ENCODE results near the gene TMEM272.

DNA sequence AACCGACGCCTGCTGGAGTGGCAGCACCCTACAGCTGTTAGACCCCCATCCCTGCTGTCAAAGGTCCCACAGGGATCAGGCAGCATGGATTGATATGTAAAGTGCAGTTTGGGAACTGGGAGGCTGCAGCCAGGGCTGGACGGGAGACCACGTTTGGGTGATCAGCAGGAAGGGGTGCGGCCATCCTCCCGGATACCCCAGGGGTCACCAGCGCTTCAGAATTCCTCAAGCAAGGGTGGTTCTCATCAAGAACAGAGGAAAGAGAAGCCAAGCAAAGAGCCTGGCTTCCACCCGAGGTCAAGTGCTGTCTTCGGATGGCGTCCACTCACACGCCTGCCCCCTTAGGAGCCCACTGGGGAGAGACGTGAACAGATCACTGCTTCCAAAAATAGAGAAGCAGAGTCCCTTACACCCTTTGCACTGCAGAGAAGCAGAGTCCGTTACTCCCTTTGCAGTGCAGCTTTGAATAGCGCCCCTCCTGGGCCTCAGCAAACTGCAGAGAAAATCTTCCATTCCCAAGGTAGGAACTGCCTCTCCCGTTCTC, 76.5 kb downstream of the TMEM272 start:
- TF ChIP-seq, protein P1, sequence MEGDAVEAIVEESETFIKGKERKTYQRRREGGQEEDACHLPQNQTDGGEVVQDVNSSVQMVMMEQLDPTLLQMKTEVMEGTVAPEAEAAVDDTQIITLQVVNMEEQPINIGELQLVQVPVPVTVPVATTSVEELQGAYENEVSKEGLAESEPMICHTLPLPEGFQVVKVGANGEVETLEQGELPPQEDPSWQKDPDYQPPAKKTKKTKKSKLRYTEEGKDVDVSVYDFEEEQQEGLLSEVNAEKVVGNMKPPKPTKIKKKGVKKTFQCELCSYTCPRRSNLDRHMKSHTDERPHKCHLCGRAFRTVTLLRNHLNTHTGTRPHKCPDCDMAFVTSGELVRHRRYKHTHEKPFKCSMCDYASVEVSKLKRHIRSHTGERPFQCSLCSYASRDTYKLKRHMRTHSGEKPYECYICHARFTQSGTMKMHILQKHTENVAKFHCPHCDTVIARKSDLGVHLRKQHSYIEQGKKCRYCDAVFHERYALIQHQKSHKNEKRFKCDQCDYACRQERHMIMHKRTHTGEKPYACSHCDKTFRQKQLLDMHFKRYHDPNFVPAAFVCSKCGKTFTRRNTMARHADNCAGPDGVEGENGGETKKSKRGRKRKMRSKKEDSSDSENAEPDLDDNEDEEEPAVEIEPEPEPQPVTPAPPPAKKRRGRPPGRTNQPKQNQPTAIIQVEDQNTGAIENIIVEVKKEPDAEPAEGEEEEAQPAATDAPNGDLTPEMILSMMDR (IDR thresholded peaks at IDR 0.05) = no peak
- no peak for TF ChIP-seq POLR2A (IDR thresholded peaks at IDR 0.05)

All from Peyer's patch (tissue), 4 donors.